Activated CD4-positive, alpha-beta T cell treated with anti-CD3 and anti-CD28 coated beads for 36 hours (primary cell): ENCODE results near the gene NRAS. TPM values are rescaled to one million over a fixed set of nuclear protein-coding genes. Genes with fewer than 3 reads are reported as not detected.

Source experiments
- ATAC-seq: fragments of 200-7000 bp; cut with Tn5 transposase; one replicate; pipeline ENCODE4 v1.10.0; 2021; ENCODE audit warnings: mild to moderate bottlenecking, moderate library complexity
- CTCF ChIA-PET: fragments of 350-600 bp; sonication (Branson Sonifier 250); formaldehyde crosslinking; loops from one replicate; lab custom pipeline; 2021; ENCODE audit warnings: antibody characterized with exemption; lab: Charles Lee
- POLR2A ChIA-PET: fragments of 350-600 bp; sonication (Branson Sonifier 250); formaldehyde crosslinking; loops from one replicate; lab custom pipeline; 2021; ENCODE audit warnings: antibody characterized with exemption, inconsistent platforms; lab: Charles Lee
- DNase-seq: peaks from one replicate; pipeline ENCODE4 v3.0.0-alpha.2; 2020
- H3K27ac Mint-ChIP-seq: one replicate; pipeline ENCODE4 v1.8.0; 2021; ENCODE audit warnings: mixed read lengths
- H3K27me3 Mint-ChIP-seq: one replicate; pipeline ENCODE4 v1.8.0; 2021; ENCODE audit warnings: mixed read lengths
- H3K36me3 Mint-ChIP-seq: one replicate; pipeline ENCODE4 v1.8.0; 2021; ENCODE audit warnings: low read depth, mixed read lengths
- H3K4me1 Mint-ChIP-seq: one replicate; pipeline ENCODE4 v1.8.0; 2021; ENCODE audit warnings: mixed read lengths
- H3K4me3 Mint-ChIP-seq: one replicate; pipeline ENCODE4 v1.8.0; 2021; ENCODE audit warnings: mild to moderate bottlenecking, moderate library complexity, mixed read lengths
- H3K9me3 Mint-ChIP-seq: one replicate; pipeline ENCODE4 v1.8.0; 2021; ENCODE audit warnings: low read depth, mixed read lengths
- intact Hi-C, 2 experiments: fragments of 100-400 bp; cut with DNase I in 1 of 2; cut with micrococcal nuclease in 1 of 2; formaldehyde crosslinking; loops; one replicate each; pipeline versions ENCODE4 v1.14.2 to v1.15.1; 2022 to 2024; cut with DNase I, micrococcal nuclease
- total RNA-seq, 2 experiments: library from RNA; stranded (reverse); gene quantifications; one replicate each; pipeline ENCODE4 v1.2.3, GENCODE V29; 2021

Gene NRAS
- total RNA-seq, 2 experiments from 2014 or later: 53.0 to 55.0 TPM

GRCh38 chr1:114702737-114703136, 13.8 kb downstream of the NRAS start:
- CTCF ChIA-PET: interaction anchor here (0.6 to 1.2 kb wide), 5 partner anchors 10 to 44 kb away, joined by 3 to 4 read pairs (median 3); no protein-coding TSS in a partner anchor
- POLR2A ChIA-PET: no interaction called here
- Mint-ChIP-seq H3K9me3 (no peaks in the 10 kb centered on the region), H3K27ac (no peak overlapping the region), H3K27me3 (no peaks in the 10 kb centered on the region), H3K4me1 (peaks cover 2% of the 10 kb centered on the region), H3K4me3 (no peak overlapping the region), H3K36me3 (peaks cover 14% of the 10 kb centered on the region)
- DNase-seq (no peak), ATAC-seq (no peak)
- intact Hi-C loops: no loop called here

- intact Hi-C loops: no loop called here
- Mint-ChIP-seq H3K27me3 (peaks cover 2% of the 10 kb centered on the region), H3K27ac (no peak overlapping the region), H3K36me3 (peaks cover 6% of the 10 kb centered on the region), H3K9me3 (no peaks in the 10 kb centered on the region), H3K4me1 (no peaks in the 10 kb centered on the region), H3K4me3 (no peak overlapping the region)
- no peak for ATAC-seq
- ChIA-PET CTCF (interaction anchor here (0.6 to 1.1 kb wide), 3 partner anchors 9 to 45 kb away, joined by 3 to 4 read pairs (median 3); no protein-coding TSS in a partner anchor), POLR2A (interaction anchor here (0.5 kb wide), 1 partner anchor 1723 kb away, joined by 3 read pairs; no protein-coding TSS in a partner anchor)
- no peak for DNase-seq
Observed at GRCh38 chr1:114701931-114702330, 14.6 kb downstream of the NRAS start.

DNA sequence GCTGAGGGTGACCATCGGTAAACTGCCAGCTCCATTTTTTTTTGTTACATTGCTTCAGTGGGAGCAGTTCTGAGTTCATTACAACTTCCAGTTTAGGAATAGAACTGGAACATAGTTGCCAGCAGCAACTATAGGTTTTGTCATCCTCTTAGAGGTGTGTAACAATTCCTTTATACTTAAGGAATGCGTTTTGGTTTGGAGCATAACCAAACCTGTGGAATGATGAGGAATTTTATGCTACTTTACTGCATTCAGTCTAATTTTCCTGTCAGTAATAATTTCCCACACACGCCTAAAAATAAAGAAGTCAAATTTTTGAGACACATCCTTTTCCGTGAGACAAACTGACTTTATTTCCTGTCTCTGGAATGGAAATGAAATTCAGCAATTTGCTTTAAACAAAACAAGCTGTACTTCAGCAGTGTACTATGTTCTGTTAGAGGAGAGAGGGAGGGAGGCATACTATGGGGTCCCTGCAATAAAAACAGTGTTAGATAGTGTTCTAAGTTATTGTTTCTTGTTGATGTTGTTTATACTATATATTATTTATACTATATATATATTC, 16.5 kb downstream of the NRAS start:
- H3K4me3 Mint-ChIP-seq: no peak overlapping the region
- no peak for ATAC-seq
- POLR2A ChIA-PET: interaction anchor here (0.6 kb wide), 1 partner anchor 1004 kb away, joined by 3 read pairs; no protein-coding TSS in a partner anchor

DNA sequence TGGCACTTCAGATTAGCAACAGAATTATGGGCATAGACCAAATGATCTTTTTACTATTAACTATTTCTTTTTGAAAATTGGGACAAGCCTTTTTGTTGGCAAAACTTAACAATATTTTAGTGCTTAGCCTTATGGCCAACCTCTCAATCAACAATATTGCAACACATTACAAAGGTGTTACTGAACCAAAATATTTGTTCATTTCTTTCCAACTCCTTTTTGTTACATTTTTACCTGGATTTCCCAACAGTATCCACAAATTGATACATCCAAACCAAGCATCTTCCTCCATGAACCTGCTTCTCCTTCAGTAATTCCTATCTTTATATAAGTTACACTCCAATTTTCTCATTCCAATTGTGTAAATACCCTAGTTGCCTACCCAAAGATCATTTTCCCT, 19.8 kb downstream of the NRAS start:
- Mint-ChIP-seq H3K27ac (no peak overlapping the region), H3K4me1 (no peaks in the 10 kb centered on the region), H3K4me3 (no peak overlapping the region), H3K36me3 (no peaks in the 10 kb centered on the region), H3K9me3 (no peaks in the 10 kb centered on the region), H3K27me3 (peaks cover 5% of the 10 kb centered on the region)
- POLR2A ChIA-PET: no interaction called here
- CTCF ChIA-PET: no interaction called here
- ATAC-seq (no peak), DNase-seq (no peak)
- intact Hi-C loops: no loop called here

More for the DNA sequence above, 16.5 kb downstream of the NRAS start:
- no peaks in the 10 kb centered on the region for H3K4me1 Mint-ChIP-seq
- H3K27me3 Mint-ChIP-seq: peaks cover 5% of the 10 kb centered on the region
- CTCF ChIA-PET: interaction anchor here (0.6 kb wide), 1 partner anchor 99 kb away, joined by 3 read pairs; no protein-coding TSS in a partner anchor
- no peak for DNase-seq
- H3K27ac Mint-ChIP-seq: no peak overlapping the region
- H3K9me3 Mint-ChIP-seq: no peaks in the 10 kb centered on the region
- H3K36me3 Mint-ChIP-seq: no peaks in the 10 kb centered on the region
- intact Hi-C loops: no loop called here

DNA sequence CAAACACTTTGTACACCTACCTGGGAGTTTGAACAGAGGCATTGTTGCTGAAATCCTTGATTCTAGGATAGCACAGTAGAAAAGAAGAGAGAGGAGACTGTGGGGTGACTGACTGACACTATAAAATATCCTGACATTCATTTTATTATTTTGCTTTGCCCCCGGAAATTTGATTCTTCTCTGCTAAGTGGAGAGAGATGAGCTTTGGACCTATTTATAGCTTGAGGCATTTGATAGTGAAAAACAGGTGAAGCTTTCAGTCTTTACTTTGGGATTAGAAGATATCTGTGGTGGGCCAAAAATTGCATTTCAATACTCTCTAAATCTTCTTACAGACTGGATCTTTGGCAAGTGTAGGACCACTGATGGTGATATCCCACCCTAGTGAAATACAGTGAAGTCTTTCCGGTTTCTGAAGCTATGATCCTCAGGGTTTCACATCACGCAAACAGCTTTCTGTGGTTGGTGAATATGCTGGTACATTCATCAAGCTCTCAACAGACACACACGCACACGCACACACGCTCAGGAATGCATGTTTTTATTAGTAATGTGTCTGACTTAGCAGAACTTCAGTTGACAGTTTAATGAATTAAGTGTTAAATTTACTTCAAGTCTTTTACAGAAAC, 21.0 kb downstream of the NRAS start, which contains the start of gene AMPD1:
Gene AMPD1, minus strand, starts transcription at position 117 of the 629 bp plus-strand sequence. Its CDS starts 75 bp downstream, at position 42.
- POLR2A ChIA-PET: no interaction called here
- CTCF ChIA-PET: interaction anchor here (0.8 to 1.7 kb wide), 2 partner anchors 20 to 74 kb away, joined by 3 to 5 read pairs; partner anchors contain the start of gene NRAS
- Mint-ChIP-seq H3K4me3 (no peak within 1 kb of the TSS), H3K27ac (no peak within 1 kb of the TSS), H3K9me3 (no peaks in the 10 kb centered on the region), H3K36me3 (no peaks in the 10 kb centered on the region), H3K4me1 (no peaks in the 10 kb centered on the region), H3K27me3 (peaks cover 6% of the 10 kb centered on the region)
- ATAC-seq (no peak), DNase-seq (no peak)
- intact Hi-C loops: no loop called here

DNA sequence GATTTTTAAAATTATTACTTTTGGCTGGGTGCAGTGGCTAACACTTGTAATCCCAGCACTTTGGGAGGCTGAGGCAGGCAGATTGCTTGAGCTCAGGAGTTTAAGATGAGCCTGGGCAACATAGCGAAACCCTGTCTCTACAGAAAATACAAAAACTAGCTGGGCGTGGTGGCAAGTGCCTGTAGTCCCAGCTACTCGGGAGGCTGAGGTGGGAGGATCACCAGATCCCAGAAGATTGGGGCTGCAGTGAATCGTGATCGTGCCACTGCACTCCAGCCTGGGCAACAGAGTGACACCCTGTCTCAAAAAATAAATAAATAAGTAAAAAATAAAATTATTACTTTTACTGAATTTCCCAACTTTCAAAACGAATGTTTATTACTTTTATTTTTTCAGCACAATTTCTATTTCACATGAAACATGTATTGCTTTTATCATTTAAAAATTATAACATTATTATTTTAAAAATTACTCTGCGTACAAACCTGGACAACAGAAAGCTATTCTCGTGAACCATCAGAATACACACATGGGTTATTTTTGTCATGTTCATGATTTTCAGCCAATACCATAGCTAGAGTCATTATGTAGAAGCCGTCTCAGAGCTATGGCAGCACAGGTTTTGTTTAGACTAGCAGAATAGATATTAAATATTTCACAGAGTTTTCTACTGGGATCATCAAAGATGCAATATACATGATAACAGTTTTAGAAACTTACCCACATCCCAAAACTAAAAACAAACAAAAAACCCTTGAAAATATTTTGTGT, 21.8 kb downstream of the NRAS start:
- Mint-ChIP-seq H3K27ac (no peak overlapping the region), H3K27me3 (peaks cover 7% of the 10 kb centered on the region), H3K9me3 (no peaks in the 10 kb centered on the region), H3K36me3 (no peaks in the 10 kb centered on the region), H3K4me1 (no peaks in the 10 kb centered on the region), H3K4me3 (no peak overlapping the region)
- ATAC-seq: no peak
- POLR2A ChIA-PET: no interaction called here
- intact Hi-C loops: no loop called here
- no peak for DNase-seq
- CTCF ChIA-PET: interaction anchor here (0.8 to 1.7 kb wide), 2 partner anchors 21 to 74 kb away, joined by 3 to 5 read pairs; partner anchors contain the start of gene NRAS

- peaks cover 13% of the 10 kb centered on the region for H3K27me3 Mint-ChIP-seq
- H3K4me1 Mint-ChIP-seq: no peaks in the 10 kb centered on the region
- POLR2A ChIA-PET: interaction anchor here (0.9 kb wide), 1 partner anchor 23 kb away, joined by 4 read pairs; the partner anchor contains the start of gene DENND2C
- H3K27ac Mint-ChIP-seq: no peak overlapping the region
- DNase-seq (no peak), ATAC-seq (no peak)
- no peaks in the 10 kb centered on the region for H3K9me3 Mint-ChIP-seq
- H3K4me3 Mint-ChIP-seq: no peak overlapping the region
- H3K36me3 Mint-ChIP-seq: no peaks in the 10 kb centered on the region
- CTCF ChIA-PET: interaction anchor here (1.0 to 1.1 kb wide), 2 partner anchors 9 to 360 kb away, joined by 3 to 4 read pairs; no protein-coding TSS in a partner anchor
- intact Hi-C loops: no loop called here
Observed at GRCh38 chr1:114692947-114693346, 23.6 kb downstream of the NRAS start.

DNA sequence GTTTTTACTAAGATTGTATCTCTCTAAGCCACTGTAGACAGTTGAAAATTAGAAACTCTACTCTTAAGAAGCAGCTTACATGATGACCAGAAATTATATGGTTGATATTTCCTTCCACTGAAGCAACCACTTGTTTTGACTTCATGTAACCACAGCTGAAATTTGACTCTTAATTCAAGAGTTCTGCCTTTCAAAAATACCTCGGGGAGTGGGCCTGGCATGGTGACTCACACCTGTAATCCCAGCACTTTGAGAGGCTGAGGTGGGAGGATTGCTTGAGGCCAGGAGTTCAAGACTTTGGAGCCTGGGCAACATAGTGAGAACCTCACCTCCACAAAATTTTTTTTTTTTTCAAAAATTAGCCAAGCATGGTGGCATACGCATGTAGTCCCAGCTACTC, 25.5 kb downstream of the NRAS start:
- Mint-ChIP-seq H3K36me3 (no peaks in the 10 kb centered on the region), H3K27me3 (peaks cover 22% of the 10 kb centered on the region), H3K4me3 (no peak overlapping the region), H3K9me3 (no peaks in the 10 kb centered on the region), H3K4me1 (no peaks in the 10 kb centered on the region), H3K27ac (no peak overlapping the region)
- intact Hi-C loops: no loop called here
- ATAC-seq: no peak
- DNase-seq: no peak
- CTCF ChIA-PET: interaction anchor here (0.6 kb wide), 1 partner anchor 33 kb away, joined by 3 read pairs; no protein-coding TSS in a partner anchor
- POLR2A ChIA-PET: no interaction called here

GRCh38 chr1:114690148-114690547, 26.4 kb downstream of the NRAS start:
- H3K36me3 Mint-ChIP-seq: no peaks in the 10 kb centered on the region
- no peak for DNase-seq
- POLR2A ChIA-PET: no interaction called here
- H3K27me3 Mint-ChIP-seq: peaks cover 25% of the 10 kb centered on the region
- CTCF ChIA-PET: interaction anchor here (1.2 kb wide), 1 partner anchor 14 kb away, joined by 3 read pairs; no protein-coding TSS in a partner anchor
- H3K27ac Mint-ChIP-seq: no peak overlapping the region
- no peak overlapping the region for H3K4me3 Mint-ChIP-seq
- H3K9me3 Mint-ChIP-seq: no peaks in the 10 kb centered on the region
- intact Hi-C loops: no loop called here
- ATAC-seq: no peak
- H3K4me1 Mint-ChIP-seq: no peaks in the 10 kb centered on the region

- H3K27me3 Mint-ChIP-seq: peaks cover 32% of the 10 kb centered on the region
- no peak for ATAC-seq
- no peak for DNase-seq
Observed at GRCh38 chr1:114688526-114688925, 28.0 kb downstream of the NRAS start.

DNA sequence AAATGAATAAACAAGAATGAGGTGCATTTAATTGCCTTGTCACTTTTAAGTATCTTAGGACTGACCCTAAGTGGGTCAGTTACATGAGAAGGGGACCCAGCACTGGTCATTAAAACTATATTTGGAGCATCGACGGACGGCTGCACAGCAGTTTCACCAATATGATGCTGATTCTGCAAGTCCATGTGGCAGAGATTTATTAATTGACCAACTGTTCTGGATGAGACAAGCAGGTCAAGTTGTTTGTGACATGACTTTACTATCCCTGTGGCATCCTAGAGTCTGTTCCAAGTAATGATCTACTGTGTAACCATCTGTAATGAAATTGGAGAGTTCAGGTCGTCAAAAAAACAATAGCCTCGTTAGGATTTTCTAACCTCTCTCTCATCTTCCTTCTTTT, 30.7 kb downstream of the NRAS start:
- ChIA-PET CTCF (no interaction called here), POLR2A (no interaction called here)
- Mint-ChIP-seq H3K4me1 (no peaks in the 10 kb centered on the region), H3K27me3 (peaks cover 36% of the 10 kb centered on the region), H3K36me3 (no peaks in the 10 kb centered on the region), H3K27ac (no peak overlapping the region), H3K4me3 (no peak overlapping the region), H3K9me3 (no peaks in the 10 kb centered on the region)
- intact Hi-C loops: no loop called here
- no peak for ATAC-seq
- DNase-seq: no peak

More at GRCh38 chr1:114688526-114688925, 28.0 kb downstream of the NRAS start:
- Mint-ChIP-seq H3K36me3 (no peaks in the 10 kb centered on the region), H3K4me3 (no peak overlapping the region), H3K4me1 (no peaks in the 10 kb centered on the region), H3K27ac (no peak overlapping the region), H3K9me3 (no peaks in the 10 kb centered on the region)
- ChIA-PET CTCF (no interaction called here), POLR2A (no interaction called here)
- intact Hi-C loops: no loop called here
